ENCODE results near the gene CDKAL1. TPM values are rescaled to one million over a fixed set of nuclear protein-coding genes. Genes with fewer than 3 reads are reported as not detected.

CDKAL1 gene
- total RNA-seq = 40.7 TPM

DNA sequence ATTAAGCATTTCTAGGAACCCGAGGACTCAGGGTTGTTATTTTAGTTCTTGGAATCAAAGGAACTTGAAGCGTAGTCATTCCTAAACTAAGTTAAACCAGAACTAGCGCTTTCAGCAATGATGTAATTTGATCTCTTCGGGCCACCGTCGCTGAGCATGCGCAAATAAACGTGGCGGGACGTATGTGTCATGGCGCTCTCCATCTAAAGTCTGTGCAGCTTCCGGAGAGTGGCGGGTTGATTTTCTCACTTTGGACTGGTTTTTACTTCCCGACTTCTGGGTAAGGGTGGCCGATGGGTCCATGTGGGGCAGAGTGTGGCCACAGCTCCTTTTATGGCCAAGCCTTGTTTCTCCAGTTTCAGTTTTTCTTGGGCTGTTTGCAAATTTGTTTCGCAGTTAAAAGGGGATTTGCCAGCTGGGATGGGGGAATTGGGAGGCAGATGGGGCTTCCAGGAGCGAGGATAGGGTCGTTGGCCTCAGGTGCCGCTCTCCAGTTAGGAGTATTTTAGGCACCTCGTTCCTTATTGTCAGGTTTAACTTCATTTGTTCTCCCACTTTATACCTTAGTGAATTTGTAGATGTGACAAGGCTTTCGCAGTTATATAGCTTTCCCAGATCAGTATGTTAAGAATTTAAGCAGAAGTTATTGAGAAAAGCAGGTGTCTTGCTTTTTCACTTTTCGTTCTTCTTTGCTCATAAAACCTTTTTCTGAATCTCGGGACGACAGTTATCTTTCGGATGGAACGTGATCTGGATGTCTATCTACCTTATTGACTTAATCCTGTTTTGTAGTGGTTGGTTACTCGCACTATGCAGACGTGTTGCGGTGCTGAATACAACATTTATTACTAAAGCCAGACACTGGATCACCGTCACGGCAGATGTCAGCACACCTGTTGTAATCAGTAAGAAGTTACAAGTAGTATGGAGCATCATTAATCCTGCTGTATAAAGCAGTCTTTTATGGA, at the start of gene CDKAL1:
Gene CDKAL1, plus strand, starts transcription at position 163 of the 968 bp plus-strand sequence. CDS start 11,894 bp downstream, outside the sequence.

Other genes starting within 250 kb of the CDKAL1 start
- 5.8 TPM for gene E2F3, start 132.6 kb upstream of the CDKAL1 start, total RNA-seq